ENCODE measurements around the gene BTBD7. TPM values are rescaled to one million over a fixed set of nuclear protein-coding genes. Genes with fewer than 3 reads are reported as not detected.

BTBD7 gene
- total and polyA plus RNA-seq, 4 donors = 7.8 to 47.7 (median 19.4) TPM

DNA sequence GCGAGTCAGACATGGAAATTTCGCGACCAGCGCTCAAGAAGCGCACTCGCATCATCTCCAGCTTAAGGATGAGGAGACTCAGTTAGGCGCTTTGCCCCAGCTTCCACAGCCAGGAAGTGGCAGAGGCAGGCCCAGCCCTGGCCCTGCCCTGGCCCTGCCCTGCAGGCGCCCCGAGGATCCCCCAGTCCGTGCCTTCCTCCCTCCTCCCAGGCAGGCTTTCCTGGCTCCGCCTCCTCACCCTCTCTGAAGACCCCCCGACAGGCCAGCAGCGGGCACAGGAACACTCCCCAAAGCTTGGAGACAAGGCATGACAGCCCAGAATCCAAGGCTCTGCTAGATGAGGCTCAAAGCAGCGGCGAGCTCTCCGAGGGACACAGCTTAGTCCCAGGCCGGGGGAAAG is 100.7 kb downstream of the BTBD7 start:
- H3K9ac ChIP-seq (ENCODE audit: insufficient read depth in 1 of 2, low read length in 2 of 2) = no peak overlapping the region
- peaks cover 0 to 4% (median 0%) of the 10 kb centered on the region in 5 donors for H3K4me1 ChIP-seq (ENCODE audit: control insufficient read depth in 5 of 5, insufficient read depth in 5 of 5, low read length in 5 of 5)
- no peak for DNase-seq
- no peak for ATAC-seq (ENCODE audit: insufficient read depth, low FRiP score)
- H3K9me3 ChIP-seq (ENCODE audit: control insufficient read depth in 4 of 4, insufficient read depth in 3 of 4, low read length in 3 of 4) = peaks cover 0 to 4% (median 0%) of the 10 kb centered on the region in 4 donors
- peaks cover 8 to 12% (median 11%) of the 10 kb centered on the region in 4 donors for H3K36me3 ChIP-seq (ENCODE audit: control insufficient read depth in 4 of 4, insufficient read depth in 4 of 4, low read length in 4 of 4)
- H3K27me3 ChIP-seq (ENCODE audit: control insufficient read depth in 3 of 3, insufficient read depth in 3 of 3, low read length in 2 of 3) = no peaks in the 10 kb centered on the region
- TF ChIP-seq, protein P1, sequence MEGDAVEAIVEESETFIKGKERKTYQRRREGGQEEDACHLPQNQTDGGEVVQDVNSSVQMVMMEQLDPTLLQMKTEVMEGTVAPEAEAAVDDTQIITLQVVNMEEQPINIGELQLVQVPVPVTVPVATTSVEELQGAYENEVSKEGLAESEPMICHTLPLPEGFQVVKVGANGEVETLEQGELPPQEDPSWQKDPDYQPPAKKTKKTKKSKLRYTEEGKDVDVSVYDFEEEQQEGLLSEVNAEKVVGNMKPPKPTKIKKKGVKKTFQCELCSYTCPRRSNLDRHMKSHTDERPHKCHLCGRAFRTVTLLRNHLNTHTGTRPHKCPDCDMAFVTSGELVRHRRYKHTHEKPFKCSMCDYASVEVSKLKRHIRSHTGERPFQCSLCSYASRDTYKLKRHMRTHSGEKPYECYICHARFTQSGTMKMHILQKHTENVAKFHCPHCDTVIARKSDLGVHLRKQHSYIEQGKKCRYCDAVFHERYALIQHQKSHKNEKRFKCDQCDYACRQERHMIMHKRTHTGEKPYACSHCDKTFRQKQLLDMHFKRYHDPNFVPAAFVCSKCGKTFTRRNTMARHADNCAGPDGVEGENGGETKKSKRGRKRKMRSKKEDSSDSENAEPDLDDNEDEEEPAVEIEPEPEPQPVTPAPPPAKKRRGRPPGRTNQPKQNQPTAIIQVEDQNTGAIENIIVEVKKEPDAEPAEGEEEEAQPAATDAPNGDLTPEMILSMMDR (IDR thresholded peaks at IDR 0.05; ENCODE audit: control extremely low read depth, extremely low read depth) = no peak
- no peak overlapping the region for H3K4me3 ChIP-seq
- H3K27ac ChIP-seq (ENCODE audit: low read depth in 1 of 2, low read length in 1 of 2) = no peak overlapping the region
- WGBS, 2 donors = 69 to 75% methylated on average over 17 of the region's 17 CpGs

DNA sequence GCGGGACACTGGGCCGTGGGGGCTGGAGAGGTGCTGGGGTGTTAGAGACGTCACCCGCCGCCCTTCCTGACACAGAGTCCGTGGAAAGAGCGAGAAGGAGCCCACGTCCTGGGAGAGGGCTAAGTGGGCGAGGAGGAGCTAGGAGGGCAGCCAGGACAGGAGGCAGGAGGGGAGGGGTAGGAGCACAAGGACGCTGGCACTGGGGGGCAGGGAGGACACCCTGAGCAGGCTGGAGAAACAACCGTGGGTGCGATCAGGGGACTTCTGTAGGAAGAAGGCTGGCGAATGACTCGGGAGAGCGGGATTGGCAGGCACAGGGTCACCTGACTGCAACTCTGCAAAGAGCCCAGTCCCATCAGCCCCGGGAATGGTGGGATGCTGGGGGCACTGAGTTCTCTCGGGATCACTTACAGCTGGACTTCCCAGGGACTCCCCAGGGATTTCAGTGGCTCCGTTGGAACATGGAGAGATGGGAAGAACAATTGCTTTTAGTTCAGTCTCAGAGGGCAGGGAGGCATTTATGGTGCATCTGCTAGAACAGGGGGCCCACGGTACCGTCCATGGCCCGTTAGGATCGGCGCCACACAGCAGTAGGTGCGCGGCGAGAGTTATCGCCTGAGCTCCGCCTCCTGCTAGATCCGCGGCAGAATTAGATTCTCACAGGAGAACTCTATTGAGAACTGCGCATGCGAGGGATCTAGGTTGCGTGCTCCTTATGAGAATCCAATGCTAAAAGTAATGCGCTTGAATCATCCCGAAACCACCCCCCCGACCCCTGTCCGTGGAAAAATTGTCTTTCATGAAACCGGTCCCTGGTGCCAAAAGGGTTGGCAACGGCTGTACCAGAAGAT is 101.5 kb downstream of the BTBD7 start:
- H3K36me3 ChIP-seq (ENCODE audit: control insufficient read depth in 4 of 4, insufficient read depth in 4 of 4, low read length in 4 of 4) = peaks cover 12 to 16% (median 14%) of the 10 kb centered on the region in 4 donors
- H3K27ac ChIP-seq (ENCODE audit: low read depth in 1 of 2, low read length in 1 of 2) = no peak overlapping the region
- peak overlapping the region; percentile 5 for H3K4me3 ChIP-seq
- 36 to 55% methylated on average over 39 of the region's 39 CpGs for WGBS, 2 donors
- peaks cover 0 to 4% (median 0%) of the 10 kb centered on the region in 4 donors for H3K9me3 ChIP-seq (ENCODE audit: control insufficient read depth in 4 of 4, insufficient read depth in 3 of 4, low read length in 3 of 4)
- peaks cover 0 to 4% (median 0%) of the 10 kb centered on the region in 5 donors for H3K4me1 ChIP-seq (ENCODE audit: control insufficient read depth in 5 of 5, insufficient read depth in 5 of 5, low read length in 5 of 5)
- DNase-seq (peak; percentile 13 to 62 (median 57)), ATAC-seq (ENCODE audit: insufficient read depth, low FRiP score) (no peak)
- peak overlapping the region; percentile 55 to 74 for H3K9ac ChIP-seq (ENCODE audit: insufficient read depth in 1 of 2, low read length in 2 of 2)
- no peaks in the 10 kb centered on the region for H3K27me3 ChIP-seq (ENCODE audit: control insufficient read depth in 3 of 3, insufficient read depth in 3 of 3, low read length in 2 of 3)
- TF ChIP-seq, protein P1 (IDR thresholded peaks at IDR 0.05; ENCODE audit: control extremely low read depth, extremely low read depth) = no peak

DNA sequence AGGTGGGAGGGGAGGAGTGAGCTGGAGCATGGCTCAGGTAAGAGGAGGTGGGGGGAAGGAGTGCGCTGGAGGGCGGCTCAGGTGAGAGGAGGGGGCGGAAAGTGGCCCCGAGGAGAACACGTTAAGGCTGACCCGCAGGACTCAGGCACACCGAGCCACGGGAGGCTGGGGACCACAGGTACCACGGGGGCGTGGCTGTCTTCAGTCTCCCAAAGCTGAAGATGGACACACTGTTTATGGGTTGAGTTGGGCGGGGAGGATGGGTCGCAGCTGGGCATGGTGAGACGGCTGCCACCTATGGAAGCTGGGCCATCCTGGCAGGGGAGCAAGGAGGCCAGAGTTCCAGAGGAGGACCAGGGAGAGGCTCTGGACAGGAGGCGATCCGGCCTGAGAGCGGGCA is 102.3 kb downstream of the BTBD7 start:
- H3K9ac ChIP-seq (ENCODE audit: insufficient read depth in 1 of 2, low read length in 2 of 2) = no peak overlapping the region
- peaks cover 0 to 4% (median 0%) of the 10 kb centered on the region in 5 donors for H3K4me1 ChIP-seq (ENCODE audit: control insufficient read depth in 5 of 5, insufficient read depth in 5 of 5, low read length in 5 of 5)
- no peak for DNase-seq
- peaks cover 0 to 4% (median 0%) of the 10 kb centered on the region in 4 donors for H3K9me3 ChIP-seq (ENCODE audit: control insufficient read depth in 4 of 4, insufficient read depth in 3 of 4, low read length in 3 of 4)
- H3K36me3 ChIP-seq (ENCODE audit: control insufficient read depth in 4 of 4, insufficient read depth in 4 of 4, low read length in 4 of 4) = peaks cover 13 to 23% (median 15%) of the 10 kb centered on the region in 4 donors
- 94 to 97% methylated on average over 16 of the region's 16 CpGs for whole genome bisulfite sequencing, 2 donors
- no peak overlapping the region for H3K27ac ChIP-seq (ENCODE audit: low read depth in 1 of 2, low read length in 1 of 2)
- ATAC-seq (ENCODE audit: insufficient read depth, low FRiP score) = no peak
- no peak overlapping the region for H3K4me3 ChIP-seq
- H3K27me3 ChIP-seq (ENCODE audit: control insufficient read depth in 3 of 3, insufficient read depth in 3 of 3, low read length in 2 of 3) = no peaks in the 10 kb centered on the region
- TF ChIP-seq, protein P1 (IDR thresholded peaks at IDR 0.05; ENCODE audit: control extremely low read depth, extremely low read depth) = no peak

Measured in lung (tissue), 12 donors.